Kidney (tissue), 14 donors: ENCODE results near the gene ARHGEF1. TPM values are rescaled to one million over a fixed set of nuclear protein-coding genes. Genes with fewer than 3 reads are reported as not detected.
A peak's percentile ranks its signal among the peaks of the same experiment; 100 is the strongest.

Experiments used
- DNase-seq, 5 donors: peaks; one replicate each; pipeline ENCODE4 v3.0.0-alpha.2; 2013 to 2020
- FAIRE-seq: peaks from 2 replicates; lab custom pipeline; 2012; peaks lifted over from hg19 to GRCh38; lab: Jason Lieb, UNC
- H3K27ac ChIP-seq, 2 donors: one replicate each; pipeline ENCODE4 v1.7.0; 2013; ENCODE audit warnings: low read depth in 2 of 2, low read length in 2 of 2, inconsistent platforms in 1 of 2
- H3K27me3 ChIP-seq: one replicate; pipeline ENCODE4 v1.7.1; 2013; ENCODE audit warnings: low read length, inconsistent platforms; ENCODE audit not compliant: control insufficient read depth, insufficient read depth
- H3K36me3 ChIP-seq, 3 donors: one replicate each; pipeline versions ENCODE4 v1.7.0 to v1.7.1; 2013; ENCODE audit warnings: low read length in 3 of 3, control low read depth in 1 of 3, inconsistent platforms in 1 of 3; ENCODE audit not compliant: insufficient read depth in 3 of 3, control insufficient read depth in 2 of 3
- H3K4me1 ChIP-seq, 3 donors: one replicate each; pipeline versions ENCODE4 v1.7.0 to v1.7.1; 2013; ENCODE audit warnings: low read length in 3 of 3, inconsistent platforms in 1 of 3, low read depth in 1 of 3; ENCODE audit not compliant: control insufficient read depth in 2 of 3, insufficient read depth in 2 of 3
- H3K4me3 ChIP-seq, 3 donors: one replicate each; pipeline versions ENCODE4 v1.7.0 to v1.8.1; 2013; ENCODE audit warnings: low read length in 3 of 3, control low read depth in 1 of 3, inconsistent platforms in 1 of 3
- H3K9ac ChIP-seq, 3 donors: one replicate each; pipeline versions ENCODE4 v1.7.0 to v1.7.1; 2013; ENCODE audit warnings: low read length in 3 of 3, control low read depth in 1 of 3, inconsistent platforms in 1 of 3
- H3K9me3 ChIP-seq, 3 donors: one replicate each; pipeline versions ENCODE4 v1.7.0 to v1.7.1; 2013; ENCODE audit warnings: low read length in 3 of 3, control low read depth in 1 of 3, inconsistent platforms in 1 of 3; ENCODE audit not compliant: control insufficient read depth in 2 of 3, insufficient read depth in 1 of 3
- intact Hi-C: fragments of 100-400 bp; cut with DNase I; formaldehyde crosslinking; loops from one replicate; pipeline ENCODE4 v1.11.1; 2022
- polyA plus RNA-seq: library from polyadenylated mRNA; stranded (reverse); fragments of 350-450 nt; fragmentation: Illumina TruSeq; extraction: RNeasy Lipid Tissue Mini Kit (QIAGEN cat#74804); gene quantifications from one replicate; pipeline ENCODE4 v1.2.3, GENCODE V29; 2014; ENCODE audit warnings: low read depth, low replicate concordance; ENCODE audit not compliant: insufficient read depth
- total RNA-seq: library from RNA; stranded (reverse); fragmentation: NEBNext Ultra II Directional; extraction: Animal tissue kit (Norgen Biotek cat#: 25700); gene quantifications from one replicate; pipeline ENCODE4 v1.2.1, GENCODE V29; 2021
- TF ChIP-seq, protein P1 (sequence below): IDR thresholded peaks from 3 replicates; pipeline ENCODE4 v1.5.1; 2012; ENCODE audit warnings: mild to moderate bottlenecking, moderate library complexity, borderline replicate concordance; ENCODE audit not compliant: insufficient read depth; ENCODE audit errors: extremely low read depth
- donor health status: control.
- donor health status: control.
- donor health status: control.
- donor health status: control.
- donor health status: control.
- donor health status: DM: yes; HTN: yes; CAD: no.
- donor health status: Normal renal cell carcinoma (clear cell type).

Gene ARHGEF1
- total and polyA plus RNA-seq, 2 donors from 2014 or later = 39.0 to 139 TPM

DNA sequence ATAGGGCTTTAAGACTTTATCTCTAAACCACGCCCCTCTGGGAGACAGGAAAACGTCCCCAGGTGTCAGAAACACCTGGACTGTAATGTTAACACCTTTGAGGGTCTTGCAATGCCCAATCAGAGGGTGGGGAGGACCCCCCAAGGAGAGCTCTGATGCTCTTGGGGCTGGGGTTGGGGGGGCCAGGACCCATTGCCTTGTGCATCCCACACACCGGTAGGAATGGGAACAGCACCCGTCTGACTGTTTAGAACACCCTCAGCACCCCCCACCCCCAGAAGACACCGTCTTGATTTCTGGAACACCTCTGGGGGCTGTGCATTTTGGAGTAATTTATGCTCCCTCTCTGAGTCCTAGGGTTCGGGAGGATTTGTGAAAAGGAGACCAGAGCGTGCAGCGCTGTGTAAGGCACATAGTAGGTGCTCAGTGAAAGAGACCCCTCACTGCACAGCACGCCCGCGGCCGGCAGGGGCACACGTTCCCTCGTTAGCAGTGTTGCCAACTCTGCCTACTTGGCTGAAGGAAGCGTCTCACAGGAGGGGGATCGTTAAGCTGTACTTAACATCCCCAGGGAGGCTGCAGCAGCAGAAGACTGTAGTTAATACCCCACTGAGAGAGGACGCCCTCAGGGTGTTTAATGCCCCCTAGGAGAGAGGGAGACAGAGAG lies 48.1 kb downstream of the ARHGEF1 start:
- H3K4me3 ChIP-seq = no peak overlapping the region
- intact Hi-C loops = no loop called here
- peaks cover 0 to 6% (median 4%) of the 10 kb centered on the region in 3 donors for H3K4me1 ChIP-seq
- peaks cover 72% of the 10 kb centered on the region for H3K27me3 ChIP-seq
- DNase-seq (no peak), FAIRE-seq (no peak)
- no peaks in the 10 kb centered on the region for H3K36me3 ChIP-seq
- H3K27ac ChIP-seq = no peak overlapping the region
- TF ChIP-seq, protein P1, sequence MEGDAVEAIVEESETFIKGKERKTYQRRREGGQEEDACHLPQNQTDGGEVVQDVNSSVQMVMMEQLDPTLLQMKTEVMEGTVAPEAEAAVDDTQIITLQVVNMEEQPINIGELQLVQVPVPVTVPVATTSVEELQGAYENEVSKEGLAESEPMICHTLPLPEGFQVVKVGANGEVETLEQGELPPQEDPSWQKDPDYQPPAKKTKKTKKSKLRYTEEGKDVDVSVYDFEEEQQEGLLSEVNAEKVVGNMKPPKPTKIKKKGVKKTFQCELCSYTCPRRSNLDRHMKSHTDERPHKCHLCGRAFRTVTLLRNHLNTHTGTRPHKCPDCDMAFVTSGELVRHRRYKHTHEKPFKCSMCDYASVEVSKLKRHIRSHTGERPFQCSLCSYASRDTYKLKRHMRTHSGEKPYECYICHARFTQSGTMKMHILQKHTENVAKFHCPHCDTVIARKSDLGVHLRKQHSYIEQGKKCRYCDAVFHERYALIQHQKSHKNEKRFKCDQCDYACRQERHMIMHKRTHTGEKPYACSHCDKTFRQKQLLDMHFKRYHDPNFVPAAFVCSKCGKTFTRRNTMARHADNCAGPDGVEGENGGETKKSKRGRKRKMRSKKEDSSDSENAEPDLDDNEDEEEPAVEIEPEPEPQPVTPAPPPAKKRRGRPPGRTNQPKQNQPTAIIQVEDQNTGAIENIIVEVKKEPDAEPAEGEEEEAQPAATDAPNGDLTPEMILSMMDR = no peak
- H3K9me3 ChIP-seq = no peaks in the 10 kb centered on the region
- H3K9ac ChIP-seq = no peak overlapping the region

DNA sequence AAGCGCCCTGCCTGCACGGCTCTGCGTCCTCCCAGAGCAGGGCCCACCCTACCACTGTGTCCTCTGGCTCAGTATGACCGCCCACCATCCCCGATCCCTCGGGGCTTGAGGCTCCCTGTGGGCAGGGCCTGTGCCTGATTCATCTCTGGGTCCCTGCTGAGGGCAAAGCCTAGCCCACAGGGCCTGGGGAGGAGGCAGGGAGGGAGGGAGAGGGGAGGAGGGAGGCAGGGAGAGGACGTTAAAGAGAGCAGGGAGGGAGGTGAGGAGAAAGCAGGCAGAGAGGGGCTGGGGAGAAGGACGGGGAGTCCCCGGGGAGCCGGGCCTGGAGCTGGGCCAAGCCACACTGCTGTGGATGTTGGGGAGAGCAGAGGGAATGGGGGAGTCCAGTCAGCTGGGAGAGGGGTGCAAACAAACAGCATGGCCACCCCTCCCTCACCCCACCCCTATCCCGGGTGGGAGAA lies 49.3 kb downstream of the ARHGEF1 start:
- Histone ChIP-seq H3K36me3 (no peaks in the 10 kb centered on the region), H3K4me1 (peaks cover 0 to 6% (median 4%) of the 10 kb centered on the region in 3 donors), H3K4me3 (no peak overlapping the region), H3K9ac (no peak overlapping the region), H3K27ac (no peak overlapping the region), H3K9me3 (no peaks in the 10 kb centered on the region), H3K27me3 (peaks cover 70% of the 10 kb centered on the region)
- intact Hi-C loops = no loop called here
- TF ChIP-seq, protein P1 = no peak
- DNase-seq (peak in 1 of 5 donors; percentile 69), FAIRE-seq (no peak)

DNA sequence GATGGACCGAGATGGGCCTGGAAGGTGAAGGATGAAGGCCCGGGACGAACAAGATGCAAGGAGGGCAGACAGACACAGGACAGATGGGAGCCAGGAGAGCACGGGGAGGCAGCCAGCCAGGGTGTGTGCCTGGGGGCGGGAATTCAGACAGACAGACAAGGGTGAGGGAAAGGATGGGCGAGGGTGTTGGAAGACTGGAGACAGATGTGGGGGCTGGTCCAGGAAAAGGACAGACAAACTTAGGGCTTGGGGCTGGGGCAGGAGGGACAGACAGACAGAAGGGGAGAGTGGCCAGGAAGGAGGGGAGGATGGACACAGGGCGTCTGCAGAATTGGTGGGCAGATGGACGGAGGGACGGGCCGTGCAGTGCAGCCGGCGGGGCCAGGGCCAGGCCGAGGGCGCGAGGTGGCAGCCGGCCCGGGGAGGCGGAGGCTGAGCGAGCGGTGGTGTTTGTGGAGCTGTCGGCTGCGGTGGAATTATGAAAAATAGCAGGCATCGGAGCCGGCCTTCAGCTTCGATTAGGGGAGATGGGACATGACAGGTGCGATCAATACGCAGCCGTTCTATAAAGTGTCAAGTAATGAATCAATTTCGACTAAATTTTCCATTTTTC lies 49.8 kb downstream of the ARHGEF1 start:
- Histone ChIP-seq H3K9ac (no peak overlapping the region), H3K4me1 (peaks cover 0 to 6% (median 4%) of the 10 kb centered on the region in 3 donors), H3K9me3 (no peaks in the 10 kb centered on the region), H3K4me3 (no peak overlapping the region), H3K36me3 (no peaks in the 10 kb centered on the region), H3K27ac (no peak overlapping the region), H3K27me3 (peaks cover 68% of the 10 kb centered on the region)
- no peak for FAIRE-seq
- intact Hi-C loops = no loop called here
- DNase-seq = peak in 1 of 5 donors; percentile 68
- TF ChIP-seq, protein P1 = no peak
